ENCODE results near the gene BBC3.
"Not testable (repeated sequence)": the region's sequence is repeated elsewhere in the genome, so short reads cannot be mapped to it uniquely, and the experiment has no call there.

DNA sequence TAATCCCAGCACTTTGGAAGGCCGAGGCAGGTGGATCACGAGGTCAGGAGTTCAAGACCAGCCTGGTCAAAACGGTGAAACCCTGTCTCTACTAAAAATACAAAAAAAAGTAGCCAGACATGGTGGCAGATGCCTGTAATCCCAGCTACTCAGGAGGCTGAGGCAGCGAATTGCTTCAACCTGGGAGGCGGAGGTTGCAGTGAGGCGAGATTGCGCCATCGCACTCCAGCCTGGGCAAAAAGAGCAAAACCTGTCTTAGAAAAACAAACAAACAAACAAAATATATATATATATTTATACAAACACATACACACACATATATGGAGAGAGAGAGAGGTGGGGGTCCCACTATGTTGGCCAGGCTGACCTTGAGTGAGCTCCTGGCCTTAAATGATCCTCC lies 22.0 kb upstream of the BBC3 start:
- TF ChIP-seq, protein P1, sequence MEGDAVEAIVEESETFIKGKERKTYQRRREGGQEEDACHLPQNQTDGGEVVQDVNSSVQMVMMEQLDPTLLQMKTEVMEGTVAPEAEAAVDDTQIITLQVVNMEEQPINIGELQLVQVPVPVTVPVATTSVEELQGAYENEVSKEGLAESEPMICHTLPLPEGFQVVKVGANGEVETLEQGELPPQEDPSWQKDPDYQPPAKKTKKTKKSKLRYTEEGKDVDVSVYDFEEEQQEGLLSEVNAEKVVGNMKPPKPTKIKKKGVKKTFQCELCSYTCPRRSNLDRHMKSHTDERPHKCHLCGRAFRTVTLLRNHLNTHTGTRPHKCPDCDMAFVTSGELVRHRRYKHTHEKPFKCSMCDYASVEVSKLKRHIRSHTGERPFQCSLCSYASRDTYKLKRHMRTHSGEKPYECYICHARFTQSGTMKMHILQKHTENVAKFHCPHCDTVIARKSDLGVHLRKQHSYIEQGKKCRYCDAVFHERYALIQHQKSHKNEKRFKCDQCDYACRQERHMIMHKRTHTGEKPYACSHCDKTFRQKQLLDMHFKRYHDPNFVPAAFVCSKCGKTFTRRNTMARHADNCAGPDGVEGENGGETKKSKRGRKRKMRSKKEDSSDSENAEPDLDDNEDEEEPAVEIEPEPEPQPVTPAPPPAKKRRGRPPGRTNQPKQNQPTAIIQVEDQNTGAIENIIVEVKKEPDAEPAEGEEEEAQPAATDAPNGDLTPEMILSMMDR (conservative IDR thresholded peaks at IDR 0.05; ENCODE audit: low read depth, low read length), result not testable (repeated sequence)
- not testable (repeated sequence) for TF ChIP-seq EZH2 (IDR thresholded peaks at IDR 0.05; ENCODE audit: borderline replicate concordance, low read depth, low read length, poor library complexity, severe bottlenecking)
